GM23338 (cell line): ENCODE data around the gene COL20A1. TPM values are rescaled to one million over a fixed set of nuclear protein-coding genes. Genes with fewer than 3 reads are reported as not detected.

Source experiments
- ATAC-seq: fragments of 200-7000 bp; cut with Tn5 transposase; 3 replicates; pipeline ENCODE4 v1.9.1; 2020
- DNase-seq: peaks from one replicate; pipeline ENCODE4 v3.0.0-alpha.2; 2015; ENCODE audit warnings: low spot score
- H2AFZ ChIP-seq: fragments of 200-600 bp; sonication (generic); 2 replicates; pipeline ENCODE4 v1.8.0; 2016; ENCODE audit warnings: antibody characterized with exemption, mild to moderate bottlenecking, moderate library complexity
- H3F3A ChIP-seq: fragments of 200-600 bp; sonication (generic); replicated peaks from 2 replicates; pipeline ENCODE4 v1.8.0; 2017; ENCODE audit warnings: antibody characterized with exemption, mixed run types, low read depth
- H3K27ac ChIP-seq: fragments of 200-600 bp; sonication (generic); 2 replicates; pipeline ENCODE4 v1.6.1; 2016; ENCODE audit warnings: low read depth
- H3K27me3 ChIP-seq: fragments of 200-600 bp; sonication (generic); 2 replicates; pipeline ENCODE4 v1.8.0; 2016; ENCODE audit warnings: mild to moderate bottlenecking, mixed run types, moderate library complexity; ENCODE audit not compliant: insufficient read depth
- H3K36me3 ChIP-seq: fragments of 200-600 bp; sonication (generic); 2 replicates; pipeline ENCODE4 v1.8.0; 2016; ENCODE audit warnings: mild to moderate bottlenecking; ENCODE audit not compliant: insufficient read depth
- H3K4me1 ChIP-seq: fragments of 200-600 bp; sonication (generic); 2 replicates; pipeline ENCODE4 v1.8.0; 2016; ENCODE audit warnings: mild to moderate bottlenecking, moderate library complexity; ENCODE audit not compliant: insufficient read depth
- H3K4me2 ChIP-seq: fragments of 200-600 bp; sonication (generic); 2 replicates; pipeline ENCODE4 v1.7.1; 2017; ENCODE audit warnings: mixed run types
- H3K4me3 ChIP-seq: fragments of 200-600 bp; sonication (generic); 2 replicates; pipeline ENCODE4 v1.6.1; 2016; ENCODE audit warnings: mixed run types
- H3K79me2 ChIP-seq: fragments of 200-600 bp; sonication (generic); replicated peaks from 2 replicates; pipeline ENCODE4 v1.8.0; 2017; ENCODE audit warnings: mild to moderate bottlenecking; ENCODE audit not compliant: insufficient read depth
- H3K9me2 ChIP-seq: fragments of 200-600 bp; sonication (generic); 2 replicates; pipeline ENCODE4 v1.8.0; 2017; ENCODE audit not compliant: insufficient read depth
- H4K20me1 ChIP-seq: fragments of 200-600 bp; sonication (generic); replicated peaks from 2 replicates; pipeline ENCODE4 v1.8.0; 2017; ENCODE audit warnings: mild to moderate bottlenecking; ENCODE audit not compliant: insufficient read depth
- H3K27ac Mint-ChIP-seq: 2 replicates; pipeline ENCODE4 v1.8.0; 2020; ENCODE audit warnings: inconsistent platforms, mild to moderate bottlenecking, moderate library complexity, mixed read lengths
- H3K27me3 Mint-ChIP-seq: 3 replicates; pipeline ENCODE4 v1.8.0; 2022; ENCODE audit warnings: low read depth, mild to moderate bottlenecking, moderate library complexity, mixed read lengths, inconsistent platforms; ENCODE audit not compliant: insufficient read depth, poor library complexity
- H3K36me3 Mint-ChIP-seq: 3 replicates; pipeline ENCODE4 v1.8.0; 2021; ENCODE audit warnings: low read depth, mild to moderate bottlenecking, inconsistent platforms, moderate library complexity, mixed read lengths
- H3K4me1 Mint-ChIP-seq: 3 replicates; pipeline ENCODE4 v1.8.0; 2020; ENCODE audit warnings: mild to moderate bottlenecking, inconsistent platforms, mixed read lengths
- H3K4me3 Mint-ChIP-seq: 3 replicates; pipeline ENCODE4 v1.8.0; 2021; ENCODE audit warnings: moderate library complexity, mild to moderate bottlenecking, inconsistent platforms, mixed read lengths
- H3K9me3 Mint-ChIP-seq: 3 replicates; pipeline ENCODE4 v1.8.0; 2020; ENCODE audit warnings: moderate library complexity, mild to moderate bottlenecking, inconsistent platforms, mixed read lengths
- CREB1 ChIP-seq: fragments of 250-450 bp; sonication (Bioruptor Pico); IDR thresholded peaks from 2 replicates; pipeline ENCODE4 v1.5.0; 2020; ENCODE audit warnings: low read depth, mild to moderate bottlenecking, moderate library complexity
- EZH2 ChIP-seq: fragments of 200-600 bp; sonication (generic); IDR thresholded peaks from one replicate; pipeline ENCODE4 v1.8.0; 2017; ENCODE audit warnings: antibody characterized with exemption, mild to moderate bottlenecking, low read depth; ENCODE audit not compliant: unreplicated experiment
- EZH2phosphoT487 ChIP-seq: fragments of 200-600 bp; sonication (generic); IDR thresholded peaks from one replicate; pipeline ENCODE4 v1.8.1; 2018; ENCODE audit warnings: antibody characterized with exemption; ENCODE audit not compliant: unreplicated experiment
- JUNB ChIP-seq: IDR thresholded peaks from one replicate; pipeline ENCODE4 v1.6.1; 2016; ENCODE audit warnings: antibody characterized with exemption; ENCODE audit not compliant: unreplicated experiment
- NANOG ChIP-seq: IDR thresholded peaks from 2 replicates; pipeline ENCODE4 v1.6.1; 2016; ENCODE audit warnings: antibody characterized with exemption, borderline replicate concordance
- POLR2AphosphoS5 ChIP-seq: IDR thresholded peaks from 2 replicates; pipeline ENCODE4 v1.6.1; 2016; ENCODE audit warnings: antibody characterized with exemption, low read depth
- STAT1 ChIP-seq: IDR thresholded peaks from one replicate; pipeline ENCODE4 v1.6.1; 2016; ENCODE audit warnings: antibody characterized with exemption; ENCODE audit not compliant: unreplicated experiment
- ZNF114 ChIP-seq: fragments of 250-450 bp; sonication (Bioruptor Pico); IDR thresholded peaks from 2 replicates; pipeline ENCODE4 v1.5.0; 2020; ENCODE audit warnings: mild to moderate bottlenecking, moderate library complexity
- ZNF331 ChIP-seq: fragments of 250-450 bp; sonication (Bioruptor Pico); IDR thresholded peaks from 2 replicates; pipeline ENCODE4 v1.5.0; 2020; ENCODE audit warnings: low read depth, mild to moderate bottlenecking, moderate library complexity
- polyA plus RNA-seq: library from polyadenylated mRNA; unstranded; fragments of >200 nt; fragmentation: Nextera tagmentation; extraction: Ambion mirVana; gene quantifications from 2 replicates; pipeline ENCODE4 v1.2.1, GENCODE V29; 2016
- total RNA-seq: library from RNA; depleted of rRNA; stranded (reverse); fragments of >200 nt; shearing (Covaris generic); gene quantifications from 2 replicates; pipeline ENCODE4 v1.2.3, GENCODE V29; 2014
- TF ChIP-seq, protein P1 (sequence below): IDR thresholded peaks from one replicate; pipeline ENCODE4 v1.6.1; 2018; ENCODE audit warnings: antibody characterized with exemption; ENCODE audit not compliant: unreplicated experiment
- TF ChIP-seq, protein P2 (sequence below), 2 experiments: fragments of 200-600 bp in 1 of 2; sonication (generic) in 1 of 2; conservative IDR thresholded peaks; 2 replicates each; pipeline versions ENCODE4 v1.5.1 to v1.6.1; 2016 to 2017; ENCODE audit warnings: antibody characterized with exemption in 2 of 2, low read depth in 2 of 2, mild to moderate bottlenecking in 2 of 2, moderate library complexity in 1 of 2
- TF ChIP-seq, protein P3 (sequence below): fragments of 250-450 bp; sonication (Bioruptor Pico); IDR thresholded peaks from 2 replicates; pipeline ENCODE4 v1.5.0; 2020; ENCODE audit warnings: mild to moderate bottlenecking, moderate library complexity
- TF ChIP-seq, protein P4 (sequence below): IDR thresholded peaks from 2 replicates; pipeline ENCODE4 v1.6.1; 2016; ENCODE audit warnings: antibody characterized with exemption

The COL20A1 gene
- total and polyA plus RNA-seq, 2 experiments from 2014 or later, result 0.28 to 0.79 TPM

DNA sequence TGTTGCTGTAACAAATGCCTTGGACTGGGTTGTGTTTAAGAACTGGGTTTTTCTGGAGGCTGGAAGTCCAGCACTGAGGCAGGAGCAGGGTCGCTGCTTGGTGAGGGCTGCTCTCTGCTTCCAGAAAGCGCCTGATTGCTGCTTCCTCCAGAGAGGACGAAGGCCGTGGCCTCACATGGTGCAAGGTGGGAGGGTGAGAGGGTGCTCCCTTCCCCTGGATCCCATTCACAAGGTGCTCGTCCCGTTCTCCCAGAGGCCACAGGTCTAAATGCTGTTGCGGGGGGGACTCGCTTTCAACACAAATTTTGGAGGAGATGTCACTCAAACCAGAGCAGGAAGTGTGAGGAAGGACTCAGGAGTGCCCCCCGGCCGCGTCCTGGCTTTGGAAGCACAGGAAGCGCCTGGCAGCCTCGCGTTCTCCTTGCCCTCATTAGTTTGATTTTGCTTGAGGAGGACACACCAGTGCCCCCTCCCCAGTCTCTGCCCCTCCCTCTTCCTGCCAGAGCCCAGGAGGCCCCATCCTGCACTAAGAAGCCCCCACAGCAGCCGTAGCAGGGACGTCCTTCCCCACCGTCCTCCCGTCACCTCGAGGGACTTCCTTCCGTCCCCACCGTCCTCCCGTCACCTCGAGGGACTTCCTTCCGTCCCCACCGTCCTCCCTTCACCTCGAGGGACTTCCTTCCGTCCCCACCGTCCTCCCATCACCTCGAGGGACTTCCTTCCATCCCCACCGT lies 31.0 kb upstream of the COL20A1 start:
- ATAC-seq (no peak), DNase-seq (no peak)
- H3K79me2 ChIP-seq, result no peaks in the 10 kb centered on the region
- H4K20me1 ChIP-seq, result no peaks in the 10 kb centered on the region
- no peaks in the 10 kb centered on the region for H3K36me3 ChIP-seq
- H3K4me1 Mint-ChIP-seq, result peaks cover 11% of the 10 kb centered on the region
- no peaks in the 10 kb centered on the region; the same call in 1 of the 2 replicates for H3K4me1 ChIP-seq
- no peak overlapping the region for H3K4me3 Mint-ChIP-seq
- TF ChIP-seq ZNF114 (CRISPR knock-in tag), result no peak
- TF ChIP-seq, protein P1, sequence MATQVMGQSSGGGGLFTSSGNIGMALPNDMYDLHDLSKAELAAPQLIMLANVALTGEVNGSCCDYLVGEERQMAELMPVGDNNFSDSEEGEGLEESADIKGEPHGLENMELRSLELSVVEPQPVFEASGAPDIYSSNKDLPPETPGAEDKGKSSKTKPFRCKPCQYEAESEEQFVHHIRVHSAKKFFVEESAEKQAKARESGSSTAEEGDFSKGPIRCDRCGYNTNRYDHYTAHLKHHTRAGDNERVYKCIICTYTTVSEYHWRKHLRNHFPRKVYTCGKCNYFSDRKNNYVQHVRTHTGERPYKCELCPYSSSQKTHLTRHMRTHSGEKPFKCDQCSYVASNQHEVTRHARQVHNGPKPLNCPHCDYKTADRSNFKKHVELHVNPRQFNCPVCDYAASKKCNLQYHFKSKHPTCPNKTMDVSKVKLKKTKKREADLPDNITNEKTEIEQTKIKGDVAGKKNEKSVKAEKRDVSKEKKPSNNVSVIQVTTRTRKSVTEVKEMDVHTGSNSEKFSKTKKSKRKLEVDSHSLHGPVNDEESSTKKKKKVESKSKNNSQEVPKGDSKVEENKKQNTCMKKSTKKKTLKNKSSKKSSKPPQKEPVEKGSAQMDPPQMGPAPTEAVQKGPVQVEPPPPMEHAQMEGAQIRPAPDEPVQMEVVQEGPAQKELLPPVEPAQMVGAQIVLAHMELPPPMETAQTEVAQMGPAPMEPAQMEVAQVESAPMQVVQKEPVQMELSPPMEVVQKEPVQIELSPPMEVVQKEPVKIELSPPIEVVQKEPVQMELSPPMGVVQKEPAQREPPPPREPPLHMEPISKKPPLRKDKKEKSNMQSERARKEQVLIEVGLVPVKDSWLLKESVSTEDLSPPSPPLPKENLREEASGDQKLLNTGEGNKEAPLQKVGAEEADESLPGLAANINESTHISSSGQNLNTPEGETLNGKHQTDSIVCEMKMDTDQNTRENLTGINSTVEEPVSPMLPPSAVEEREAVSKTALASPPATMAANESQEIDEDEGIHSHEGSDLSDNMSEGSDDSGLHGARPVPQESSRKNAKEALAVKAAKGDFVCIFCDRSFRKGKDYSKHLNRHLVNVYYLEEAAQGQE, result no peak
- TF ChIP-seq STAT1, result no peak
- TF ChIP-seq EZH2, result no peak
- TF ChIP-seq, protein P2, sequence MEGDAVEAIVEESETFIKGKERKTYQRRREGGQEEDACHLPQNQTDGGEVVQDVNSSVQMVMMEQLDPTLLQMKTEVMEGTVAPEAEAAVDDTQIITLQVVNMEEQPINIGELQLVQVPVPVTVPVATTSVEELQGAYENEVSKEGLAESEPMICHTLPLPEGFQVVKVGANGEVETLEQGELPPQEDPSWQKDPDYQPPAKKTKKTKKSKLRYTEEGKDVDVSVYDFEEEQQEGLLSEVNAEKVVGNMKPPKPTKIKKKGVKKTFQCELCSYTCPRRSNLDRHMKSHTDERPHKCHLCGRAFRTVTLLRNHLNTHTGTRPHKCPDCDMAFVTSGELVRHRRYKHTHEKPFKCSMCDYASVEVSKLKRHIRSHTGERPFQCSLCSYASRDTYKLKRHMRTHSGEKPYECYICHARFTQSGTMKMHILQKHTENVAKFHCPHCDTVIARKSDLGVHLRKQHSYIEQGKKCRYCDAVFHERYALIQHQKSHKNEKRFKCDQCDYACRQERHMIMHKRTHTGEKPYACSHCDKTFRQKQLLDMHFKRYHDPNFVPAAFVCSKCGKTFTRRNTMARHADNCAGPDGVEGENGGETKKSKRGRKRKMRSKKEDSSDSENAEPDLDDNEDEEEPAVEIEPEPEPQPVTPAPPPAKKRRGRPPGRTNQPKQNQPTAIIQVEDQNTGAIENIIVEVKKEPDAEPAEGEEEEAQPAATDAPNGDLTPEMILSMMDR (conservative IDR thresholded peaks at IDR 0.05; ENCODE audit: low read depth in 2 of 2), result no peak
- TF ChIP-seq, protein P3, sequence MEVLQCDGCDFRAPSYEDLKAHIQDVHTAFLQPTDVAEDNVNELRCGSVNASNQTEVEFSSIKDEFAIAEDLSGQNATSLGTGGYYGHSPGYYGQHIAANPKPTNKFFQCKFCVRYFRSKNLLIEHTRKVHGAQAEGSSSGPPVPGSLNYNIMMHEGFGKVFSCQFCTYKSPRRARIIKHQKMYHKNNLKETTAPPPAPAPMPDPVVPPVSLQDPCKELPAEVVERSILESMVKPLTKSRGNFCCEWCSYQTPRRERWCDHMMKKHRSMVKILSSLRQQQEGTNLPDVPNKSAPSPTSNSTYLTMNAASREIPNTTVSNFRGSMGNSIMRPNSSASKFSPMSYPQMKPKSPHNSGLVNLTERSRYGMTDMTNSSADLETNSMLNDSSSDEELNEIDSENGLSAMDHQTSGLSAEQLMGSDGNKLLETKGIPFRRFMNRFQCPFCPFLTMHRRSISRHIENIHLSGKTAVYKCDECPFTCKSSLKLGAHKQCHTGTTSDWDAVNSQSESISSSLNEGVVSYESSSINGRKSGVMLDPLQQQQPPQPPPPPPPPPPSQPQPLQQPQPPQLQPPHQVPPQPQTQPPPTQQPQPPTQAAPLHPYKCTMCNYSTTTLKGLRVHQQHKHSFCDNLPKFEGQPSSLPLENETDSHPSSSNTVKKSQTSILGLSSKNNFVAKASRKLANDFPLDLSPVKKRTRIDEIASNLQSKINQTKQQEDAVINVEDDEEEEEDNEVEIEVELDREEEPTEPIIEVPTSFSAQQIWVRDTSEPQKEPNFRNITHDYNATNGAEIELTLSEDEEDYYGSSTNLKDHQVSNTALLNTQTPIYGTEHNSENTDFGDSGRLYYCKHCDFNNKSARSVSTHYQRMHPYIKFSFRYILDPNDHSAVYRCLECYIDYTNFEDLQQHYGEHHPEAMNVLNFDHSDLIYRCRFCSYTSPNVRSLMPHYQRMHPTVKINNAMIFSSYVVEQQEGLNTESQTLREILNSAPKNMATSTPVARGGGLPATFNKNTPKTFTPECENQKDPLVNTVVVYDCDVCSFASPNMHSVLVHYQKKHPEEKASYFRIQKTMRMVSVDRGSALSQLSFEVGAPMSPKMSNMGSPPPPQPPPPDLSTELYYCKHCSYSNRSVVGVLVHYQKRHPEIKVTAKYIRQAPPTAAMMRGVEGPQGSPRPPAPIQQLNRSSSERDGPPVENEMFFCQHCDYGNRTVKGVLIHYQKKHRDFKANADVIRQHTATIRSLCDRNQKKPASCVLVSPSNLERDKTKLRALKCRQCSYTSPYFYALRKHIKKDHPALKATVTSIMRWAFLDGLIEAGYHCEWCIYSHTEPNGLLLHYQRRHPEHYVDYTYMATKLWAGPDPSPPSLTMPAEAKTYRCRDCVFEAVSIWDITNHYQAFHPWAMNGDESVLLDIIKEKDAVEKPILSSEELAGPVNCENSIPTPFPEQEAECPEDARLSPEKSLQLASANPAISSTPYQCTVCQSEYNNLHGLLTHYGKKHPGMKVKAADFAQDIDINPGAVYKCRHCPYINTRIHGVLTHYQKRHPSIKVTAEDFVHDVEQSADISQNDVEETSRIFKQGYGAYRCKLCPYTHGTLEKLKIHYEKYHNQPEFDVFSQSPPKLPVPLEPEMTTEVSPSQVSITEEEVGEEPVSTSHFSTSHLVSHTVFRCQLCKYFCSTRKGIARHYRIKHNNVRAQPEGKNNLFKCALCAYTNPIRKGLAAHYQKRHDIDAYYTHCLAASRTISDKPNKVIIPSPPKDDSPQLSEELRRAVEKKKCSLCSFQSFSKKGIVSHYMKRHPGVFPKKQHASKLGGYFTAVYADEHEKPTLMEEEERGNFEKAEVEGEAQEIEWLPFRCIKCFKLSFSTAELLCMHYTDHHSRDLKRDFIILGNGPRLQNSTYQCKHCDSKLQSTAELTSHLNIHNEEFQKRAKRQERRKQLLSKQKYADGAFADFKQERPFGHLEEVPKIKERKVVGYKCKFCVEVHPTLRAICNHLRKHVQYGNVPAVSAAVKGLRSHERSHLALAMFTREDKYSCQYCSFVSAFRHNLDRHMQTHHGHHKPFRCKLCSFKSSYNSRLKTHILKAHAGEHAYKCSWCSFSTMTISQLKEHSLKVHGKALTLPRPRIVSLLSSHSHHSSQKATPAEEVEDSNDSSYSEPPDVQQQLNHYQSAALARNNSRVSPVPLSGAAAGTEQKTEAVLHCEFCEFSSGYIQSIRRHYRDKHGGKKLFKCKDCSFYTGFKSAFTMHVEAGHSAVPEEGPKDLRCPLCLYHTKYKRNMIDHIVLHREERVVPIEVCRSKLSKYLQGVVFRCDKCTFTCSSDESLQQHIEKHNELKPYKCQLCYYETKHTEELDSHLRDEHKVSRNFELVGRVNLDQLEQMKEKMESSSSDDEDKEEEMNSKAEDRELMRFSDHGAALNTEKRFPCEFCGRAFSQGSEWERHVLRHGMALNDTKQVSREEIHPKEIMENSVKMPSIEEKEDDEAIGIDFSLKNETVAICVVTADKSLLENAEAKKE (CRISPR knock-in tag), result no peak
- TF ChIP-seq EZH2phosphoT487, result no peak
- TF ChIP-seq JUNB, result no peak
- no peak for TF ChIP-seq POLR2AphosphoS5
- no peak for TF ChIP-seq ZNF331 (CRISPR knock-in tag)
- TF ChIP-seq, protein P4, sequence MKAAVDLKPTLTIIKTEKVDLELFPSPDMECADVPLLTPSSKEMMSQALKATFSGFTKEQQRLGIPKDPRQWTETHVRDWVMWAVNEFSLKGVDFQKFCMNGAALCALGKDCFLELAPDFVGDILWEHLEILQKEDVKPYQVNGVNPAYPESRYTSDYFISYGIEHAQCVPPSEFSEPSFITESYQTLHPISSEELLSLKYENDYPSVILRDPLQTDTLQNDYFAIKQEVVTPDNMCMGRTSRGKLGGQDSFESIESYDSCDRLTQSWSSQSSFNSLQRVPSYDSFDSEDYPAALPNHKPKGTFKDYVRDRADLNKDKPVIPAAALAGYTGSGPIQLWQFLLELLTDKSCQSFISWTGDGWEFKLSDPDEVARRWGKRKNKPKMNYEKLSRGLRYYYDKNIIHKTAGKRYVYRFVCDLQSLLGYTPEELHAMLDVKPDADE, result no peak
- TF ChIP-seq NANOG, result no peak
- no peak for TF ChIP-seq CREB1 (CRISPR knock-in tag)
- H2AFZ ChIP-seq, result peak overlapping the region; percentile 32; the same call in 1 of the 2 replicates
- H3K9me2 ChIP-seq, result no peaks in the 10 kb centered on the region
- no peaks in the 10 kb centered on the region for H3K9me3 Mint-ChIP-seq
- no peak overlapping the region for H3K27ac Mint-ChIP-seq
- H3K27me3 ChIP-seq, result no peaks in the 10 kb centered on the region
- no peak overlapping the region for H3K4me3 ChIP-seq
- H3K4me2 ChIP-seq, result no peak overlapping the region
- peaks cover 30% of the 10 kb centered on the region for H3K27me3 Mint-ChIP-seq
- H3K36me3 Mint-ChIP-seq, result no peaks in the 10 kb centered on the region; the same call in 2 of the 3 replicates
- no peaks in the 10 kb centered on the region for H3F3A ChIP-seq
- H3K27ac ChIP-seq, result no peak overlapping the region
